ENCODE results near the gene RNPEPL1. TPM values are rescaled to one million over a fixed set of nuclear protein-coding genes. Genes with fewer than 3 reads are reported as not detected.
A peak's percentile ranks its signal among the peaks of the same experiment; 100 is the strongest.

RNPEPL1 gene
- total and polyA plus RNA-seq, 12 donors: 5.1 to 259 (median 59.5) TPM

DNA sequence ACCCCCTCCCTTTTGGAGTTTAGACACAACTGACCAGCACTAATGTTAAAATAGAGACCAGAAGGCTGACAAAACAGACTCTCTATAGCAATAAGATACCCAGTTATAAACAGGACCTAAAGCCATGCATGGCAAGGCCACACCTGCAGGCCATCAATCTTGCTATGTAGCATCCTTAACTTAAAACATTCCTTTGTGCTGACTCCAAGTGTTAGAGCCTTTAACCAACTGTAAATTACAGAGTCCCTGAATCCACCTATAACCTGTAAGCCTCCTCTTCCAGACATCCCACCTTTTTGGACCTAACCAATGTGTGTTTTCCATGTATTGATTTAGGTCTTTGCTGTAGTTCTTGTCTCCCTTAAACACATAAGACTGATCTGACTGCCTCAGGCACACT, 28.4 kb upstream of the RNPEPL1 start:
- H3K4me3 ChIP-seq: no peak overlapping the region
- TF ChIP-seq, protein P1, sequence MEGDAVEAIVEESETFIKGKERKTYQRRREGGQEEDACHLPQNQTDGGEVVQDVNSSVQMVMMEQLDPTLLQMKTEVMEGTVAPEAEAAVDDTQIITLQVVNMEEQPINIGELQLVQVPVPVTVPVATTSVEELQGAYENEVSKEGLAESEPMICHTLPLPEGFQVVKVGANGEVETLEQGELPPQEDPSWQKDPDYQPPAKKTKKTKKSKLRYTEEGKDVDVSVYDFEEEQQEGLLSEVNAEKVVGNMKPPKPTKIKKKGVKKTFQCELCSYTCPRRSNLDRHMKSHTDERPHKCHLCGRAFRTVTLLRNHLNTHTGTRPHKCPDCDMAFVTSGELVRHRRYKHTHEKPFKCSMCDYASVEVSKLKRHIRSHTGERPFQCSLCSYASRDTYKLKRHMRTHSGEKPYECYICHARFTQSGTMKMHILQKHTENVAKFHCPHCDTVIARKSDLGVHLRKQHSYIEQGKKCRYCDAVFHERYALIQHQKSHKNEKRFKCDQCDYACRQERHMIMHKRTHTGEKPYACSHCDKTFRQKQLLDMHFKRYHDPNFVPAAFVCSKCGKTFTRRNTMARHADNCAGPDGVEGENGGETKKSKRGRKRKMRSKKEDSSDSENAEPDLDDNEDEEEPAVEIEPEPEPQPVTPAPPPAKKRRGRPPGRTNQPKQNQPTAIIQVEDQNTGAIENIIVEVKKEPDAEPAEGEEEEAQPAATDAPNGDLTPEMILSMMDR (IDR thresholded peaks at IDR 0.05): no peak
- TF ChIP-seq POLR2A (IDR thresholded peaks at IDR 0.05): no peak
- H3K9me3 ChIP-seq (replicated peaks in 1 of 3): no peaks in the 10 kb centered on the region
- no peak for DNase-seq
- H3K4me1 ChIP-seq (replicated peaks in 1 of 2): no peaks in the 10 kb centered on the region
- no peaks in the 10 kb centered on the region for H3K36me3 ChIP-seq (replicated peaks in 1 of 2)
- intact Hi-C loops (cut with DNase I): no loop called here
- no peaks in the 10 kb centered on the region for H3K27me3 ChIP-seq
- no peak overlapping the region for H3K27ac ChIP-seq

DNA sequence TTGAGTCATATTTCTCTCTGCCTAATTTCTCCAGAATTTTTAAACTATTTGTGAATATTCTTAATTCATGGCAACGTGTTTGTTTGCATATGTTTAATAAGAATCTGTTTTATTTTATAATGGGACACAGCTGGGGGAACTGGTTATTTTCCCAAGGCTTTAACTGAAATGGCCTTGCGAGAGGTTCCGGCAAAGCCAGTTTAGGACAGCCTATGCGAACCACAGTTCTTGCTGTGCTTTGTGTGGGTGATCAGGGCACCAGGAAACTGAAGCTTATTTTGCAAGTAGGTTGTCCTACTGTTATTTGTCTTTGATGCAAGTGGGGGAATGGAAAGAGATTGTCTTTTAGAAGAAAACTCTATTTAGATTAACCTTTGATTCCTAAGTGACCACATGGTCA, 17.0 kb upstream of the RNPEPL1 start:
- intact Hi-C loops (cut with DNase I): no loop called here
- Histone ChIP-seq H3K27me3 (no peaks in the 10 kb centered on the region), H3K4me1 (replicated peaks in 1 of 2) (no peaks in the 10 kb centered on the region), H3K9me3 (replicated peaks in 1 of 3) (no peaks in the 10 kb centered on the region), H3K4me3 (no peak overlapping the region), H3K27ac (no peak overlapping the region), H3K36me3 (replicated peaks in 1 of 2) (peaks cover 3 to 9% of the 10 kb centered on the region in 2 donors)
- no peak for TF ChIP-seq POLR2A (IDR thresholded peaks at IDR 0.05)
- TF ChIP-seq, protein P1 (IDR thresholded peaks at IDR 0.05): no peak
- DNase-seq: no peak
- 79 to 96% (median 95%) methylated on average over 4 of the region's 4 CpGs for WGBS, 4 donors

DNA sequence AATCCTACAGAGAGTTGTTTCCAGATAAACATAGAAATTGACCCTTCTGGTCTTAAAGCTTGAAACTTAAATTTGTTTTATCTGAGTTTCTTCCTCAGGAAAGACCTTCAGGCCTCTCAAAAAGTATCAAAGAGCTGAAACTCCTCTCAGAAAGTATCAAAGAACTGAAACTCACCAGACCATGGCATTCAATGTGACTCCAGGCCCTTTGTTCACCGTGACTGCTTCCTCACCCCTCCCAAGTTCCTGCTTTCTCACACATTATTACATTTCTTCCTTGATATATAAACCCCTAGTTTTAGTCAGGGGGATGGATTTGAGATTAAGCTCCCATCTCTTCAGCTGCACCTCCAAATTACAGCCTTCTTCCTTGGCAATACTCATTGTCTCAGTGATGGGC, 16.5 kb upstream of the RNPEPL1 start:
- Histone ChIP-seq H3K27me3 (no peaks in the 10 kb centered on the region), H3K4me3 (no peak overlapping the region), H3K4me1 (replicated peaks in 1 of 2) (peaks cover 0 to 1% of the 10 kb centered on the region in 2 donors), H3K27ac (no peak overlapping the region), H3K9me3 (replicated peaks in 1 of 3) (no peaks in the 10 kb centered on the region), H3K36me3 (replicated peaks in 1 of 2) (peaks cover 3 to 9% of the 10 kb centered on the region in 2 donors)
- intact Hi-C loops (cut with DNase I): no loop called here
- 41 to 60% (median 46%) methylated on average over 1 of the region's 1 CpG for WGBS, 4 donors
- TF ChIP-seq, protein P1 (IDR thresholded peaks at IDR 0.05): no peak
- TF ChIP-seq POLR2A (IDR thresholded peaks at IDR 0.05): no peak
- DNase-seq: no peak

DNA sequence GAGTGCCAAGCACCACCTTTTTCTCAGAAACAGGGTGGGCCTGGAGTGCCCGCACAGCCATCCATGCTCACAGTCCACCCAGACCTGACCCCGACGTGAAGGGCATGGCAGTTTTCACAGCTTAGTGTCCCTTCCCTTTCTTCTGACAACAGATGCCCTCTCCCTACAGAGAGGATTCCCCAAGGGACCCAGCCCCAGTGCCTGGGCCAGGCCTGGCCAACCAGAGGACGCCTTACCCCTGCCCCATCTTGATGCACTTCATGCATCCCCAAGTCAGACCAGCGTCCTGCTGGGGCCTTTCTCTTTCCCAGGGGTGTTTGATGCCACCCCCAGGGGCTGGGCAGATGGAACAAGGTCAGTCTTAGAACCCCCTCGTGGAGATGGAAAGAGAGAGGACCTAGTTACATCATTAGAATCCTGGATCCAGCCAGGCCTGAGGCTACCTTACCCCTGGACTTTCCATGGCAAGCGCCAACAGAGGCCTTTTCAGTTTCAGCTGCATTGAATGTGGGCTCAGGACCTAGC, 14.3 kb upstream of the RNPEPL1 start:
- no peak overlapping the region for H3K27ac ChIP-seq
- WGBS, 4 donors: 87 to 94% (median 92%) methylated on average over 6 to 7 of the region's 7 CpGs
- peak in 1 of 7 donors; percentile 6 for DNase-seq
- peaks cover 3 to 9% of the 10 kb centered on the region in 2 donors for H3K36me3 ChIP-seq (replicated peaks in 1 of 2)
- H3K27me3 ChIP-seq: no peaks in the 10 kb centered on the region
- H3K9me3 ChIP-seq (replicated peaks in 1 of 3): no peaks in the 10 kb centered on the region
- H3K4me3 ChIP-seq: no peak overlapping the region
- H3K4me1 ChIP-seq (replicated peaks in 1 of 2): peaks cover 7 to 22% of the 10 kb centered on the region in 2 donors
- intact Hi-C loops (cut with DNase I): no loop called here
- TF ChIP-seq, protein P1 (IDR thresholded peaks at IDR 0.05): no peak
- no peak for TF ChIP-seq POLR2A (IDR thresholded peaks at IDR 0.05)

All from adrenal gland (tissue), 12 donors.